Endothelial cell (in vitro differentiated cells): ENCODE data around the gene AP3S1. TPM values are rescaled to one million over a fixed set of nuclear protein-coding genes. Genes with fewer than 3 reads are reported as not detected.

ENCODE experiments used
- DNase-seq: peaks from one replicate; pipeline ENCODE4 v3.0.0; 2021; ENCODE audit warnings: low spot score
- H3K27ac Mint-ChIP-seq: one replicate; pipeline ENCODE4 v1.8.0; 2021; ENCODE audit warnings: mixed read lengths, inconsistent platforms; ENCODE audit not compliant: unreplicated experiment
- H3K27me3 Mint-ChIP-seq: one replicate; pipeline ENCODE4 v1.8.0; 2021; ENCODE audit warnings: mild to moderate bottlenecking, moderate library complexity, mixed read lengths, inconsistent platforms; ENCODE audit not compliant: unreplicated experiment
- H3K36me3 Mint-ChIP-seq: one replicate; pipeline ENCODE4 v1.8.0; 2021; ENCODE audit warnings: mild to moderate bottlenecking, low read depth, mixed read lengths, inconsistent platforms; ENCODE audit not compliant: unreplicated experiment
- H3K4me1 Mint-ChIP-seq: one replicate; pipeline ENCODE4 v1.8.0; 2021; ENCODE audit warnings: mild to moderate bottlenecking, mixed read lengths, inconsistent platforms; ENCODE audit not compliant: unreplicated experiment
- H3K4me3 Mint-ChIP-seq: one replicate; pipeline ENCODE4 v1.8.0; 2021; ENCODE audit warnings: mild to moderate bottlenecking, mixed read lengths, inconsistent platforms; ENCODE audit not compliant: unreplicated experiment
- H3K9me3 Mint-ChIP-seq: one replicate; pipeline ENCODE4 v1.8.0; 2021; ENCODE audit warnings: mixed read lengths, inconsistent platforms; ENCODE audit not compliant: unreplicated experiment
- total RNA-seq: library from RNA; stranded (reverse); fragmentation: NEBNext Ultra II Directional; extraction: Animal tissue kit (Norgen Biotek cat#: 25700); gene quantifications from one replicate; pipeline ENCODE4 v1.2.1, GENCODE V29; 2021; ENCODE audit not compliant: unreplicated experiment
- TF ChIP-seq, protein P1 (sequence below): fragments of 200-600 bp; sonication (generic); IDR thresholded peaks from one replicate; pipeline ENCODE4 v1.5.0; 2021; ENCODE audit warnings: antibody characterized with exemption; ENCODE audit not compliant: unreplicated experiment

The AP3S1 gene
- total RNA-seq, 1 donor from 2014 or later, result 118 TPM

DNA sequence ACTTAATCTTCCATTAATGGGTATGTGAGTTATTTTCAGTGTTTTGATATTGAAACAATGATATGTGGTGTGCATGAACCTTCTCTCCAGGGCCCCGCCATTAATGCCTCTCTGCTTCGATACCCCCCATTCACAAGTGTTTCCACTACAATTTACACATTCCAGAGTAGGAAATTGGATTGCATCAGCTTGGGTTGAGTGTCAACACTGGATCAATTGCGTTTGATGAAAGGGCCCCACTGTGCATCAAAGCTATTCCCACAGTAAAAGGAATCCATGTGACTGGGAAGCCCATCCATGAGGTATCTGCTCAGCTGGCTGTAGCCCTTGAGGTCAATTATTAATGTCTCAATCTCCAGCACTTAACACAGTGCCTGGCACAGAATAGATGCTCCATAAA, 102.8 kb downstream of the AP3S1 start:
- Mint-ChIP-seq H3K36me3 (no peaks in the 10 kb centered on the region), H3K4me3 (no peak overlapping the region), H3K9me3 (no peaks in the 10 kb centered on the region), H3K4me1 (peaks cover 8% of the 10 kb centered on the region), H3K27ac (no peak overlapping the region), H3K27me3 (peaks cover 2% of the 10 kb centered on the region)
- TF ChIP-seq, protein P1, sequence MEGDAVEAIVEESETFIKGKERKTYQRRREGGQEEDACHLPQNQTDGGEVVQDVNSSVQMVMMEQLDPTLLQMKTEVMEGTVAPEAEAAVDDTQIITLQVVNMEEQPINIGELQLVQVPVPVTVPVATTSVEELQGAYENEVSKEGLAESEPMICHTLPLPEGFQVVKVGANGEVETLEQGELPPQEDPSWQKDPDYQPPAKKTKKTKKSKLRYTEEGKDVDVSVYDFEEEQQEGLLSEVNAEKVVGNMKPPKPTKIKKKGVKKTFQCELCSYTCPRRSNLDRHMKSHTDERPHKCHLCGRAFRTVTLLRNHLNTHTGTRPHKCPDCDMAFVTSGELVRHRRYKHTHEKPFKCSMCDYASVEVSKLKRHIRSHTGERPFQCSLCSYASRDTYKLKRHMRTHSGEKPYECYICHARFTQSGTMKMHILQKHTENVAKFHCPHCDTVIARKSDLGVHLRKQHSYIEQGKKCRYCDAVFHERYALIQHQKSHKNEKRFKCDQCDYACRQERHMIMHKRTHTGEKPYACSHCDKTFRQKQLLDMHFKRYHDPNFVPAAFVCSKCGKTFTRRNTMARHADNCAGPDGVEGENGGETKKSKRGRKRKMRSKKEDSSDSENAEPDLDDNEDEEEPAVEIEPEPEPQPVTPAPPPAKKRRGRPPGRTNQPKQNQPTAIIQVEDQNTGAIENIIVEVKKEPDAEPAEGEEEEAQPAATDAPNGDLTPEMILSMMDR, result no peak
- DNase-seq, result no peak

DNA sequence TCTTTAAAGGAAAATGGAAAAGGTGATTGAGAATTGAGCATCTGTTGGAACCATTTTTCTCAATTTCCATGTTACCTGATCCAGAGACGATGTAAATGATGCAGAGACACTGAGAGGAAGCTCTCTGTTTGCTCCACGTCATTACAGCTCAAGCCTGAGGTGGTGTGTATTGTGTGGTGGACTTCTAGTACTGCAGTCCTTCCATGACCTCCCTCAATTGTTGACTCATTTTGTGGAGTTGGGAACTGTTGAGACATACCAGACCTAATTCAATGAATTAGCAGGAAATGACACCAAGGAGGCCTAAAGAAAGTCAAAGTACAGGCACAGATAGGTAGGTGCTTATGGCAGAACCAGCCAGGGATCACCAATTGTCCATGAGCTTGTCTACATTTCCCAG, 104.9 kb downstream of the AP3S1 start:
- no peaks in the 10 kb centered on the region for H3K36me3 Mint-ChIP-seq
- H3K4me1 Mint-ChIP-seq, result peaks cover 3% of the 10 kb centered on the region
- H3K27ac Mint-ChIP-seq, result no peak overlapping the region
- DNase-seq, result no peak
- H3K9me3 Mint-ChIP-seq, result no peaks in the 10 kb centered on the region
- TF ChIP-seq, protein P1, result no peak
- H3K4me3 Mint-ChIP-seq, result no peak overlapping the region
- peaks cover 2% of the 10 kb centered on the region for H3K27me3 Mint-ChIP-seq

DNA sequence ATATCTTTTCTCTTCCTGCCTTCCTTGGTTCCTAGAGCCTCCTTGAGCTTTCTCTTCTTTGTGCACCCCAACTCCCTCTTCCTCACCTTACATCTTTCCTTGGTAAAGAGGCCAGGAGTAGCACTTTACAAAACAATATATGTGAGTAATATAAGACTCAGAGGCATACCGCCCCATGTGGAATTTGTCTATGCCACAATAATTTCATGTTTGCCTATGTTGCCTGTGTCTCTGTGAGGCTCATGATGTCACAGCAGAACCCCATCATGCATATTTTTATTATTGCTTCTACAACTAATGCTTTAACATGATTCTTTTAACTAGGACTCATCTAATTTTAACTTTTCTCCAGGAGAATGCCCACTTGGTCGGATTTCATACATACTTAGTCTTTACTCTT, 105.5 kb downstream of the AP3S1 start:
- Mint-ChIP-seq H3K4me1 (peaks cover 3% of the 10 kb centered on the region), H3K27ac (no peak overlapping the region), H3K9me3 (no peaks in the 10 kb centered on the region), H3K27me3 (peaks cover 2% of the 10 kb centered on the region), H3K36me3 (no peaks in the 10 kb centered on the region), H3K4me3 (no peak overlapping the region)
- TF ChIP-seq, protein P1, result no peak
- no peak for DNase-seq

DNA sequence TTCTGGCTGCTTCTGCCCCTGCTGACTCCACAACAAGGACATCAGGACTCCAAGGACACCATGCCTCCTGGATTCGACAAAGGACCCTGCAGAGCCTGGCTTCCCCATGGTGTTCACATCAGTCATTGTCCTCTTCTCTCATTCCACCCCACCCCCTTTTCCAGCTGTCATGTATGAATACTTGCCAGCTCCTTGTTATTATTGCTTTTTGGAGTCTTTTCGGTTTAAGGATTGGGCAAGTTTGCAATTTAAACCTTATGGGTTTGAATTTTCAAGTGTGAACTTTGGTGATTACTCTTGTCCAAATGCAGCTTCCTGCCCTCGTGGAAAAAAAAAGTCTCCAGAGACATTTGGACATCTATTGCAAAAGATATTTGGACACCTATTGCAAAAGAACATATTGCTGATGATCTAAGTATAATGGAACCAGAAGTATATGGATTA, 106.4 kb downstream of the AP3S1 start:
- Mint-ChIP-seq H3K27ac (no peak overlapping the region), H3K9me3 (no peaks in the 10 kb centered on the region), H3K4me1 (peaks cover 3% of the 10 kb centered on the region), H3K4me3 (no peak overlapping the region), H3K36me3 (no peaks in the 10 kb centered on the region), H3K27me3 (peaks cover 2% of the 10 kb centered on the region)
- TF ChIP-seq, protein P1, result no peak
- DNase-seq, result no peak

GRCh38 chr5:115949096-115949495, 107.4 kb downstream of the AP3S1 start:
- H3K27ac Mint-ChIP-seq, result no peak overlapping the region
- H3K9me3 Mint-ChIP-seq, result no peaks in the 10 kb centered on the region
- no peak overlapping the region for H3K4me3 Mint-ChIP-seq
- H3K4me1 Mint-ChIP-seq, result peaks cover 3% of the 10 kb centered on the region
- no peak for DNase-seq
- TF ChIP-seq, protein P1, result no peak
- H3K27me3 Mint-ChIP-seq, result peaks cover 2% of the 10 kb centered on the region
- no peaks in the 10 kb centered on the region for H3K36me3 Mint-ChIP-seq
